GM21619 (cell line): ENCODE results near the gene CDX2.
"Not testable (repeated sequence)": the region's sequence is repeated elsewhere in the genome, so short reads cannot be mapped to it uniquely, and the experiment has no call there.

Experiments used
- ATAC-seq: cut with Tn5 transposase; IDR thresholded peaks from one replicate; pipeline ENCODE4 v1.9.1; 2021; ENCODE audit not compliant: unreplicated experiment

CDX2 gene

GRCh38 chr13:27969082-27969865, at the start of gene CDX2:
TSS of gene CDX2 (minus strand) at chr13:27969315. CDS start at chr13:27969006, 309 bp downstream.
- no peak for ATAC-seq

DNA sequence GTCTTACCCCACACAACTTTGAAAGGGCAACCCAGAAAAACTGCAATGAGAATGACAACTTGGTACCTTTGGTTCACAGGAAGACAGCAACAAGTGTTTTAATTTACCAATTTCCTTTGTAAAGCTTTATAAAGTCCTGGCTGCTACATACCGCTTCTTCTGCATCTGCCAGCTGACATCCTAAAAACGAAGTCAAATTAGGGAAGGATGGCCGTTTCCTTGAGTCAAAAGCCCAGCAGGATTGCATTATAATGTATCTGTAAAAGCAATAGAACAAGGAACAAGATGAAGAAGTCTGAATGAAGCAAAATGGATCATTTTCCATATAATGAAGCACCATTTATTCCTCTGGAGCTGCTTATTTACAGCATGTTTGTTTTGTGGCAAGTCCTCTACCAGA, 45.2 kb upstream of the CDX2 start:
- no peak for ATAC-seq

DNA sequence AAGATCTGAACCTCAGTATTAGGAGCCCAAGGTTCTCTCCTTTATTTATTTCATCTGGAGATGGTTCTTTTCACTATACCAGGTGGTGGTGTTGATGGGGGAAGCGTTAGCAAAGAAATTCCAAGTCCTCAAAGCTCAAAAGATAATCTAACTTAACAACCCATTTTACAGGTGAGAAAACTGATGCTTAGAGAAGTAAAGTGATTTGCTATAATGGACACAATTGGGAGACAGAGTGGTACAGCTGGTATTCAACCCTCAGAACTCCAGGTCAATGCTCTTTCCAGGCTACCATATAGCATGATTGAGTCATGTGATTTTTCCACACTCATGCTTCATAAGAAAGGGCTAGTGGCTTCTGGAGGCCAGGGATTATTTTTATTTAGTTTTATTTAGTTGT, 44.4 kb upstream of the CDX2 start:
- no peak for ATAC-seq

DNA sequence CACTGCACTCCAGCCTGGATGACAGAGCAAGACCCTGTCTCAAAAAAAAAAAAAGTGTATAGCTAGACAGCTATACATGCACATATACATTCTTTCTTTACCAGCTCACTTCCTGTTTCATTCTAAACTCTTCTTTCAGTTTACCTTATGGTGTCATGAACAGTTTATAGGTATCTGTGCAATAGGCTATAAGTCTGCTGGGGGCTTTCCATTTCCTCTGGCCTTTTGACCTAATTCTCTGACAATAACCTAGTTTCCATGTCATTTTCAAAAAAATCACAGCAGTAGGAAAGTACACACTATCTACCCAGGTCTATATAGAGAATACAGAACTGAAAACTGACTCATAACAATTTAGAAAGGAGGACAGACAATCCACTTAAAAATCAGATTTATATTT, 43.8 kb upstream of the CDX2 start:
- peak; percentile 87 for ATAC-seq

DNA sequence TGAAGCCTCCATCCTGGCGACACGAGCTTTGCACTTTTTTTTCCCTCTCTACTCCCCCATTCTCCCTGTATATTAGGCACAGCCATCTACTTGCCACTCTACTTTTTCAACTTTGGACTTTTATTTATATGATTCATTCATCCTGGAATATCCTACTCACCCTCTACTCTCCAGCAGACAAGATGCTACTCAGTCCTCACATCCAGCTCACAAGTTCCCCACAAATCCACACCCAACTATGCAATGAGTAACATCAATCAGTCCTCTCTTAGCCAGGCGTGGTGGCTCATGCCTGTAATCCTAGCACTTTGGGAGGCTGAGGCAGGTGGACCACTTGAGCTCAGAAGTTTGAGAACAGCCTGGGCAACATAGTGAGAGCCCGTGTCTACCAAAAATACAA, 43.3 kb upstream of the CDX2 start:
- peak; percentile 9 for ATAC-seq

GRCh38 chr13:28010046-28010445, 40.9 kb upstream of the CDX2 start:
- ATAC-seq = no peak

GRCh38 chr13:28005016-28005415, 35.9 kb upstream of the CDX2 start:
- ATAC-seq = not testable (repeated sequence)

DNA sequence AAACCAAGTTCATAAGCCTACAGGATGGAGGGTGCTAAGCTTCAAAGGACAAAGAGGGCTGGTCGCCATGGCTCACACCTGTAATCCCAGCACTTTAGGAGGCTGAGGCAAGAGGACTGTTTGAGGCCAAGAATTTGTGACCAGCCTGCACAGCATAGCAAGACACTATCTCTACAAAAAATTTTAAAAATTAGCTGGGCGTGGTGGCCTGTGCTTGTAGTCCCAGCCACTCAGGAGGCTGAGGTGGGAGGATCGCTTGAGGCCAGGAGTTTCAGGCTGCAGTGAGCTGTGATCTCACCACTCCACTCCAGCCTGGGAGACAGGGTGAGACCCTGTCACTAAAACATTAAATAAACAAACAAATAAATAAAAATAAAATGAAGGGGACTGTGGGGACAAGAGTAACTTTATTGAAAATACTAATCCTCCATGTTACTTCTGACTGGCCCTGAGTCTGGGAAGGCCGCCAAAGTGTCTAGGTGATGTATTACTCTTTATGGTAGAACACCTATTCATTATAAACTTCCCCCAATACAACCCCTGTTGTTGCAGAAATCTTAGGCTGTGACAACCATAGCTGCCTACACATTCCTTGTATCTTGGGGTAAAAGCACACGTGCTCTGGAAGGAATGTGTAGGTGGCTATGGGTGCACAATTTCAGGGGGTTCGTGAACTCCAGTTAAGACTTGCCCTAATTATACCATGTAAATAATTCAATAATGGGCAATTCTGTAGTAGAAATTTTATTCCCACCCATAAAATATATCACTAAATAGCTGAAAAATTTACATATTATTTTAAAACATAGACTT, 34.0 kb upstream of the CDX2 start:
- ATAC-seq = no peak

DNA sequence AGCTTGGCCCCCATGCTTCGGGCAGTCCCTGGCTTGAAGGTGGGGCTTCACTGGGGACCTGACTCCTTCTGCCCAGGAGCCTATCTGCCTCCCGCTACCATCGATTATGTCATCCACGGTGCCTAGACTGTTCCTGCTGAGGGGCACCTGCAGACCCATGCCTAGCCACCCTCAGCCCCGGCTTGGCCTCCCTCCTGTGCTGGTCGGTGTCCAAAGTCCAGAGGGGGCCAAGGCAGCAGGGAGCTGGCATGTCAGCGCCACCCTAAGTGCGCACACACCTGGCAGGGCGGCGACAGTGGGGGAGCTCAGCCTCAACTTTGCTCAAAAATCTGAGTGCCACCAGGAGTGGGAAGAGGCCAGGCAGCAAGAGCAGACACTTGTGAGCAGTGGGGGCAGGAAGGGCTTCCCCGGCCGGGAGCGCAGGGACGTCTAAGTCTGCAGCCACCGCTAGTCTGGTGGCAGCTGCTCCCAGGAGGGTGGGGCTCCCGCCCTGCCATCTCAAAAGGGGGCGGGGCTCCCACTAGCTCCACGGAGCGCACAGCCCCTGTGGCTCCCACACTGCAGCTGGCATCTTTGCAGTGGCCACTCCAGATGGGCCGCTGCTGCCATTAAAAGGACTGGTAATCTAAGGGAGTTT, 32.8 kb upstream of the CDX2 start:
- ATAC-seq = no peak

GRCh38 chr13:28001049-28001448, 31.9 kb upstream of the CDX2 start:
- no peak for ATAC-seq

DNA sequence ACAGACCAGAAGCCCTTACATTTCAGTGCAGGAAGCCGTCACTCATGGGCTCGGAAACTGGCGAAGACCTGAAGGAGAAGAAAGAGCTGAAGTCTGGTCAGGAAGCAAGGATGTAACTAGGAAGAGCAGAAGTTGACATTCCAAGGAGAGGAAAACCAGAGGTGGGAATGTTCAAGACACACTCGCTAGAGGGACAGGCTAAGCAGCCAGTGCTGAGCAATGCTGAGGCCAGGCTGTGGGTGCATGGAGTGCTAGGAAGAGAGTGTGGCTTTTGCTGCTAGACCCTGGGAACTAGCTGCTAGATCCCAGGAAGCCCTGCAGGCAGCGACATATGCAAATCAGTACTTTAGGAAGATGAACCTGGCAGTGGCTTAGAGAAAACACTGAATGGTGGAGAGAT, 31.5 kb upstream of the CDX2 start:
- ATAC-seq = no peak

DNA sequence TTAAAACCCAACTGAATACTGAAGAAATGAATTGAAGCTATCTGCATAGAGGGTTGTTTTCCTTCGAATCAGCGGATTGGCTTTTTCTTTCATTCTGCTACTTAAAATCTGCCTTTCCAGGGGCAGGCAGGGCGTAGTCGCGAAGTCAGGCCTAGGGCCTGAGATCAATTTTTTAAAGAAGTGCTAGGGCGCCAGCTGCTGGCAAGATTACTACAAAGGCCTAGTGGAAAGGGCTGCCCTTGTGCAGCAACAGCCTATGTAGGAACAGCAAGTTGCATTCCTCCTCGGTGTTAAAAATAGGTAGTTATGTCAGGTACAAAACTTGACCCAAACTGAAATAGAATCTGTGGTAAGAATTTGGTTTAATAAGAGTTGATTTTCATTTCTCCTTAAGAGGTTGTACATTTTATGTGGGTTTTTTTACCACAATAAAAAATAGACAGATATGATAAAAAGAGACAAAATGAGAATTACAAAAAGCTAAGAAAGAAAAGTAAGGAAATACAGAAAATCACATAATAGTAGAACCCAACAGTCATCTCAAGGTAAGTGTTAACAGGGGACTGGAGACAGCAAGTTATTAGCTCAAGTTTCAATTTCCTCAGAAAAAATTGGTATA, 28.9 kb upstream of the CDX2 start:
- ATAC-seq = no peak

DNA sequence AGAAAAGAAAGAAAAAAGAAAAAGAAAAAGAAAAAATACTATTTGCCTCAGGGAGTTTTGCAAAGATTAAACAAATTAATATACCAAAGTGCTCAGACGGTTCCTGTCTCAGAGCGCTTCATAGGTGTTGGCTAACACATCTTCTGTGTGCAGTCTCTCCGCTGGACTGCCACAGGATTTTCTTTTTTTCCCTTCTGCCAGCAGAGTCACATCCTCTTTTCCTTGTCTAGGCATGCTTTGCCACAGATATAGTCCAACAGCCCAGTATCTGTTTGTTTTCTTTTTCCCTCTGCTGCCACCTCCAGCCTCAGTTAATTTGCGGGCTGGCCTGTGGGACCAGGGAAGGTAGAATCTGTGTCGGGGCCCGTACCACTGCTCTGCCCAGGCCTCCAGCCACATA, 22.8 kb upstream of the CDX2 start:
- no peak for ATAC-seq

GRCh38 chr13:27988520-27988919, 19.4 kb upstream of the CDX2 start, which contains the start of gene URAD:
TSS of gene URAD (minus strand) at chr13:27988693. CDS start at chr13:27988637, 56 bp downstream.
- ATAC-seq = no peak

- no peak for ATAC-seq
These were observed 16.5 kb upstream of the CDX2 start for GRCh38 chr13:27985600-27985999.

DNA sequence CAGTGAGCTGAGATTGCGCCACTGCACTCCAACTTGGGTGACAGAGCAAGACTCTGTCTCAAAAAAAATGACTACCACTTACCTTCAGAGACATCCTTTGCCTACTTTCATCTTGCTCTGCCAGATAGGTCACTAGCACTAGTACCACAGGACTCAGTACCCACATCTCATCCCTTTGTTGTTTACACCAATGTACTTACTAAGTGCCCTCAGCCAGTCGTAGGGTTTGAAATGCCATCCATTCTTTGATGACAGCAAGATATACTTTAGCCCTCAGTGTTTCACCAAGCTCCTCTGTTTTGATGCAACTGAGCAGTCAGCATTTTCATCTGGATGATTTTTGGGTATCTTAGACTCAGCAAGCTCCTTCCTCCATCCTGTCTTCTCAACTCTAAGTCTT, 13.2 kb upstream of the CDX2 start:
- no peak for ATAC-seq

DNA sequence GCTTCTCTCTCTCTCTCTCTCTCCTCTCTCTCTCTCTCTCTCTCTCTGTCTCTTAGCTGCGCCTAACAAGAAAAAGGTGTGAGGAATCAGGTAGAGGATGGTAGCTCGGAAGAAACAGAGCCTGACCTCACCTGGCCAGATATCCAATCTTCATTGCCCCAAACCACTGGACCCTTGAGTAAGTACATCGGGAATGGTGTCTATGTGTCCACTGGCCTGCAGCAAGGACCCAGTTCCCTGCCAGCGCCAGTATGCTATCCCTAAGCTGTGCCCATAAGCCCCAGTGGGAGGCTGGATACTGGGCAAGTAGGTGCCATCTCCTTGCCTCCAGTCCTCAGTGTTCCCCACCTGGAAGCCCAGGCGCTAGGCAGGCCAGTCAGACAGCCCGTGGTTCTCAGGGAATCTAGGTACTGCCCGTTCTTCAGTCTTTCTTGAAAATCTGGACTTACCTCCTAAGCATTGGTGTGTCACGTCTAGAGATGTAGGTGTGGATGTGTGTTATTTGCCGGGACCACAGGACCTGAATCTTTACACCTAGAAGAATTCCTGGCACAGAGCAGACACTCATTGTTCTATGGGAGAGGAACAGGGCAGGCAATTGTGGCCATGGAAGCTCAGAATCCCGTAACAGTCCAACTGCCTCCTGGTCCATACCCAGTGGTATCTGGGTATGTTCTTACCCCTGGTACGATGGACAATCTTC, 12.0 kb upstream of the CDX2 start:
- no peak for ATAC-seq

GRCh38 chr13:27980280-27980998, 11.3 kb upstream of the CDX2 start:
- ATAC-seq = no peak

DNA sequence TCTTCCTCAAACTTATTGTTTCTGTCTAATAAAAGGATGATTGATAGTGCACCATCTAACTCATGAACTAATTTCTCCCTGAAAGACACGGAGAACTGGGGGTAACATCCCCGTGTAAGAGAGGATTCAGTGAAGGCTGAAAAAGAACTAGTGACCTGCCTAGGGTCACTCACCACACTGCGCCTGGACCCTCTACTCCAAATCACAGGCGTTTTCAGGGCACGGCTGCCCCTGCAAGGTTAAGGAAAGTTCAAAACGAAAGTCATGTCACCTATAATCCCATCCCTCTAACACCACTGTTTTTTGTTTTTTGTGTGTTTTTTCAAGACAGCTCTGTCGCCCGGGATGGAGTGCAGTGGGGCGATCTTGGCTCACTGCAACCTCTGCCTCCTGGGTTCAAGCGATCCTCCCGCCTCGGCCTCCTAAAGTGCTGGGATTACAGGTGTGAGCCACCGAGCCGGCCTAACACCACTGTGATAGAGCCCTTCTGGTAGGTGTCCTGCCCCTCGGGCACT, 10.7 kb upstream of the CDX2 start:
- ATAC-seq = no peak
